C4-2B (cell line): ENCODE data around the gene ALDH3A1.

ENCODE experiments used
- H3K27ac ChIP-seq: fragments of 450-650 bp; 2 replicates; pipeline ENCODE4 v1.5.1; 2017
- ZFX ChIP-seq: fragments of 450-650 bp; IDR thresholded peaks from 2 replicates; pipeline ENCODE4 v1.6.1; 2017
- TF ChIP-seq, protein P1 (sequence below): fragments of 450-650 bp; conservative IDR thresholded peaks from 2 replicates; pipeline ENCODE4 v1.5.1; 2017; ENCODE audit warnings: mild to moderate bottlenecking

Gene ALDH3A1

DNA sequence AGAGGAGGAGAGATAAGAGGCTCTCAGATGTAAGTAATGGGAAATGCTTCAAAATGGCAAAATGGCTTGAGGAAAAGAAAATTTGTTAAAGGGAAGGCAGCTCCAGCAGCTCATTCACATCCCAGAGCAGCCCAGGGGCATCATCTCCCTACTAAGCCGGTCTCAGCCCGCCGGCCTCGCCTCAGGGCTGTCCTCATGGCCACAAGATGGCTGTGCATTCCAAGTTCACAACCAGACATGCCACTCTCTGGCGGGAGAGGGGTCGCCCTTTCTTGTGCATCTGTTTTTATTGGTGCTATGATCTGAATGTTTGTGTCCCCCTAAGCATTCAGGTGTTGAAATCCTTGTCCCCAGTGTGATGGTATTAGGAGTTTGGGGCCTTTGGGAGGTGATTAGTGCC is 18.2 kb downstream of the ALDH3A1 start:
- no peak for TF ChIP-seq ZFX
- TF ChIP-seq, protein P1, sequence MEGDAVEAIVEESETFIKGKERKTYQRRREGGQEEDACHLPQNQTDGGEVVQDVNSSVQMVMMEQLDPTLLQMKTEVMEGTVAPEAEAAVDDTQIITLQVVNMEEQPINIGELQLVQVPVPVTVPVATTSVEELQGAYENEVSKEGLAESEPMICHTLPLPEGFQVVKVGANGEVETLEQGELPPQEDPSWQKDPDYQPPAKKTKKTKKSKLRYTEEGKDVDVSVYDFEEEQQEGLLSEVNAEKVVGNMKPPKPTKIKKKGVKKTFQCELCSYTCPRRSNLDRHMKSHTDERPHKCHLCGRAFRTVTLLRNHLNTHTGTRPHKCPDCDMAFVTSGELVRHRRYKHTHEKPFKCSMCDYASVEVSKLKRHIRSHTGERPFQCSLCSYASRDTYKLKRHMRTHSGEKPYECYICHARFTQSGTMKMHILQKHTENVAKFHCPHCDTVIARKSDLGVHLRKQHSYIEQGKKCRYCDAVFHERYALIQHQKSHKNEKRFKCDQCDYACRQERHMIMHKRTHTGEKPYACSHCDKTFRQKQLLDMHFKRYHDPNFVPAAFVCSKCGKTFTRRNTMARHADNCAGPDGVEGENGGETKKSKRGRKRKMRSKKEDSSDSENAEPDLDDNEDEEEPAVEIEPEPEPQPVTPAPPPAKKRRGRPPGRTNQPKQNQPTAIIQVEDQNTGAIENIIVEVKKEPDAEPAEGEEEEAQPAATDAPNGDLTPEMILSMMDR = no peak
- H3K27ac ChIP-seq = no peak overlapping the region

DNA sequence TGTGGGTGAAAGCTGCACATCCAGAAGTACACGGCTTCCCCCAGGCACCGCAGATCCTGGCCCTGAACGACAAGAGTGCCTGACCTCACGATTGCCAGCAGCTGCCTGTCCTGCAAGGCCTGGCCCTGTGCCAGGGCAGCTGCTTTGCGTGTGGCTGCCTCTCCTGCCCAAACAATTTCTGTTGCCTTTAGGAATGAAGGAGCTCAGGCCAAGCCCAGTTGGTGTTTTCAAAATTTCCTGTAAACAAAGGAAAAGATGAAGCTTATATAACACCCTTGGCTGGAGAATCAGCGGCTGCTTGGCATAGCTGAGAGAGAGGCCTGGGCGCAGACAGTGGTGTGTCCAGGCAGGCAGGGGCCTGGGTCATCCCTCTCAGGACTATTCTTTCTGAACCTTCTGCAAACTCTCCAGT is 20.0 kb downstream of the ALDH3A1 start:
- TF ChIP-seq ZFX = no peak
- TF ChIP-seq, protein P1 = no peak
- H3K27ac ChIP-seq = peak overlapping the region; percentile 21

DNA sequence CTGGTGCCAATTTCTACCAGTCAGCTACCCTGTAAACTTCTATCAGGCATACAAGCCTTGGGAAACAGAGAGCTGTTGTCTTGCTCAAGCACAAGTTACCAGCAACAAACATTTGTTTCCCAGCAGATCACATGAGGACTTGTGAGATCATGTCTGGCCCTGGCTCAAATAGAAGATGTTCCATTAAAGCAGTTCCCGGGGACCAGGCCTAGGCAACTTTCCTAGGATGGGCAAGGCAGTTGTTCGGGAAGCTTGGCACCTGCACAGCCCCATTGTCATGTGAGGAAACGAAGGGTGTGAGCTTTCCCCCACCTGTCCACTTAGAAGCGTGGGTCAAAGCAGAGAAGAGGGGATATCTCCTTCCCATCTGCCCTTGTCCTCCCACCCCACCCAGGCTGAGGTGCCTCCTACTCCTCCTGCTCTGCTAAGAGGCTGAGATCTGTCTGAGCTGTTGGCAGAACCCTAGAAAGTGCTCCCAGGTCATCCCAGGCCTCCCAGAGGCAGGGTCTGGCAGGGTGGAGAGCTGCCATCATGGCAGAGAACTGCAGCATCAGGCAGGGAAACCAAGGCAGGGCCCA is 20.5 kb downstream of the ALDH3A1 start:
- H3K27ac ChIP-seq = peak overlapping the region; percentile 21
- TF ChIP-seq, protein P1 = no peak
- no peak for TF ChIP-seq ZFX

DNA sequence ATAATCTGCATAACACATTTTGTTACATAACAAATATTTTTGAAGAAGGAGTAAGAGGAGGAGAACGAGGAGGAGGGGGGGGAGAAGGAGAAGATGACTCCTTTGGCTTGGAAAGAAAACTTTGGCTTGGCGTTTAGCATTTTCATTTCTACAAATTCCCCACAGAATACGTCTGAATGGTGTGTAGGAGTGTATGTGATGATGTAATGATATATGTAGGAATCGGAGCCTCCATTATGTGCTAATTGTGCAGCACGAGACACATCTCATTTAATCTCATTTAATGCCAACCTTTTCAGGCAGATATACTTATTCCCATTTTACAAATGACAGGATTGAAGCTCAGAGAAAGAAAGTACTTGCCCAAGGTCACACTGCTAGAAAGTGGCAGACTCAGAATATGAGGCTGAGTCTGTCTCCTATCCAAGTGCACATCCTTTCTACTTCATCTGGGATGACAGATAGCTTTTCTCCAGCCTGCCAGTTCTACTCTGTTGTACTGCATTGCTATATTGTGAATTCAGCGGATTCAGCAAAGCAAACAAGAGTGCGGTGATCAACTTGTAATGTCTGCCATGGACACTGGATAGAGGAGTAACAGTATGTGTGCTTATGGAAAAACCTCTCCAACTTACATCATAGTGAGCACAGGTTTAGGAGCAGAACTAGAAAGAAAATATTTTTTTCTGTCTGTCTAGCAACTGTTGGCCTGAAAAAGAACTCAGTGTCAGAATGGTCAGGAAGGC is 21.3 kb downstream of the ALDH3A1 start:
- no peak overlapping the region for H3K27ac ChIP-seq
- no peak for TF ChIP-seq ZFX
- TF ChIP-seq, protein P1 = no peak

DNA sequence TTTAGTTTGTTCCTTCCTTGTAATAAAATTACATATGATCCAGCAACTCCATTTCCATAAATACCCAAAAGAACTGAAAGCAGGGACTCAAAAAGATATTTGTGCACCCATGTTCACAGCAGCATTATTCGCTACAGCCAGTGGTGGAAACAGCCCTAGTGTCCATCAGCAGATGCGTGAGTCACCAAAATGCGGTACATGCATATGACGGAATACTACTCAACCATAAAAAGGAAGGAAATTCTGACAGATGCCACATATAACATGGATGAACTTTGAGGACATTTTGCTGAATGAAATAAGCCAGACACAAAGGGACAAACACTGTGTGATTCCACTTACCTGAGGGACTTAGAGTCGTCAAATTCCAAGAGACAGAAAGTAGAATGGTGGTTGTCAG is 22.6 kb downstream of the ALDH3A1 start:
- no peak for TF ChIP-seq ZFX
- TF ChIP-seq, protein P1 = no peak
- H3K27ac ChIP-seq = no peak overlapping the region

DNA sequence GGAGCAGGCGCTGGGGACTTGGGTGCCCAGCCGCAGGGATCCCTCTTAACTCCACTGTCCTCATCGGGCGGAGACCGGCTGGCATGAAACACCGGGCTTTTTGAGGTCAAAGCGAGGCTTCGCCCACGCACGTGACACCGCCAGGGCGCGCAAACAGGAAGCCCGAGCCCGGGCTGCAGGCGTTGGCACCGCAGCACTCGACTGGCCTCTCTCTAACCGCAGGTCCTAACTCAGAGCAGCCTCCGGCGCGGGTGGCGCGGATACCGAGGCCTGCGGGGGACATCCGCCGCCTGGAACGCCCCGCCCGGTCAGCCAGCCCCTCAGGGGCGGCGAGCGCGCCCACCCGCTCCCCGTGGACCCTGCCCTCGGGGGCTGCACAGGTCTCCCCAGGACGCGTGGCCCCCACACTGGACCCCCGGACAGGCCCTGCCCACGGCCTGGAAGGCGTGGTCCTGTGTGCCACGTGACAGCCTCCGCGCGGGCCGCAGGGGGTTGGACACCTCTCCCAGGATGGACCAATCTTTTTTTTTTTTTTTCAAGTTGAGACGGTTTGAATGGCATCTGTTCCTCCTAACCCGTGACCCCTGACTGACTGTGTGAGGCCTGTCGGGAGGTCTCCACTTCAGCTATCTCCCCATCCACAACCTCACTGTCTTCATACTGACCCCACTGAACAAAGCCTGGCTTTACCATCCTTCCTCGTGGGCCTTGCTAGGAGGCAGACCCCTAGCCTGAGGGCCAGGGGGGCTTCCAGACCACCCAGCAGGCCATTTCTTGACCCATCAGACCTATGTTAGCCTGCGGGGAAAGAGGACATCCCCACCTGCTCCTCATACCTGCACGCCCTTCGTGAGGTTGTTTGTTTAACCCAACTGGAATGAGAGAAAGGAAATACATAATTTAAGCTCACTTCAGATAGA is 23.3 kb downstream of the ALDH3A1 start:
- TF ChIP-seq ZFX = no peak
- TF ChIP-seq, protein P1 = no peak
- H3K27ac ChIP-seq = no peak overlapping the region

DNA sequence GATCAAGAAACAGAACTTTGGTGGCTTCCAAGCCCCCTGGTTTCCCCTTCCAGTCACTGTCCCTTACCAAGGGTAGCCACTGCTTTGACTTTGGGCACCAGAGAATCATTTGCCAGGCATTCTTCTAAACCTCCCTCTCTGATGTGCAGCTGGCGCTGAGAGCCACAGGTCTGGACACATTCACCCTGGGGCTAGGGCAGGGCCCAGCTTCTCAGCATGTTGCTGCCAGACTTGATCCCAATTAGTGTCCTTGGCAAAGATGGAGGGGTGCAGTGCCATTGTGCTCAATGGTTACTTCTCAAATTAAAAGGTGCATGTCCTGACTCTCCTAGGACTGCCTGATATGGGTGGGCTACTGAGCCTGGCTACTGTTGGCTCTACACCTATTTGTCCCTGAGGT is 24.1 kb downstream of the ALDH3A1 start:
- H3K27ac ChIP-seq = no peak overlapping the region
- TF ChIP-seq, protein P1 = no peak
- no peak for TF ChIP-seq ZFX
